GM21447 (cell line): Measurements from ENCODE around the gene DHX15.

Source experiments
- ATAC-seq: cut with Tn5 transposase; IDR thresholded peaks from one replicate; pipeline ENCODE4 v1.9.1; 2021; ENCODE audit not compliant: unreplicated experiment

Gene DHX15

GRCh38 chr4:24495388-24495787, 89.0 kb downstream of the DHX15 start:
- ATAC-seq: no peak

GRCh38 chr4:24489870-24490269, 94.5 kb downstream of the DHX15 start:
- ATAC-seq: no peak

GRCh38 chr4:24488399-24489164, 95.8 kb downstream of the DHX15 start:
- ATAC-seq: peak; percentile 83

GRCh38 chr4:24482871-24483270, 101.5 kb downstream of the DHX15 start:
- no peak for ATAC-seq

GRCh38 chr4:24477919-24478318, 106.4 kb downstream of the DHX15 start:
- no peak for ATAC-seq
